ENCODE data around the gene PPP1R16B.
"Not testable (repeated sequence)": the region's sequence is repeated elsewhere in the genome, so short reads cannot be mapped to it uniquely, and the experiment has no call there.

PPP1R16B gene

GRCh38 chr20:38957915-38958485 lies 152.5 kb downstream of the PPP1R16B start:
- no peak overlapping the region for H3K27ac Mint-ChIP-seq
- no peaks in the 10 kb centered on the region for H3K27me3 Mint-ChIP-seq
- H3K9me3 Mint-ChIP-seq, result no peaks in the 10 kb centered on the region
- DNase-seq, result no peak
- peaks cover 15% of the 10 kb centered on the region for H3K36me3 Mint-ChIP-seq (ENCODE audit: low read depth)
- peaks cover 14% of the 10 kb centered on the region for H3K4me1 Mint-ChIP-seq (ENCODE audit: low read depth)
- no peak overlapping the region for H3K4me3 Mint-ChIP-seq

- H3K27ac Mint-ChIP-seq, H3K27me3 Mint-ChIP-seq, DNase-seq, H3K9me3 Mint-ChIP-seq, H3K4me3 Mint-ChIP-seq: not testable (repeated sequence)
- Mint-ChIP-seq H3K36me3 (ENCODE audit: low read depth) (peaks cover 29% of the 10 kb centered on the region), H3K4me1 (ENCODE audit: low read depth) (peaks cover 33% of the 10 kb centered on the region)
Measured at GRCh38 chr20:38960187-38960687, 154.7 kb downstream of the PPP1R16B start.

- no peaks in the 10 kb centered on the region for H3K27me3 Mint-ChIP-seq
- H3K36me3 Mint-ChIP-seq (ENCODE audit: low read depth), result peaks cover 39% of the 10 kb centered on the region
- no peaks in the 10 kb centered on the region for H3K9me3 Mint-ChIP-seq
- DNase-seq, result no peak
- peaks cover 34% of the 10 kb centered on the region for H3K4me1 Mint-ChIP-seq (ENCODE audit: low read depth)
- H3K27ac Mint-ChIP-seq, result peak overlapping the region; percentile 99
- peak overlapping the region; percentile 91 for H3K4me3 Mint-ChIP-seq
Measured at GRCh38 chr20:38961530-38962043, 156.1 kb downstream of the PPP1R16B start.

GRCh38 chr20:38962044-38962927 lies 156.8 kb downstream of the PPP1R16B start, which contains the start of gene DHX35:
Gene DHX35, plus strand, starts transcription at chr20:38962344. Its CDS starts 24 bp downstream, at chr20:38962368.
- peak; percentile 99 for DNase-seq
- no peaks in the 10 kb centered on the region for H3K27me3 Mint-ChIP-seq
- H3K4me3 Mint-ChIP-seq, result peak within 1 kb of the TSS; percentile 91
- H3K9me3 Mint-ChIP-seq, result no peaks in the 10 kb centered on the region
- peak within 1 kb of the TSS; percentile 99 for H3K27ac Mint-ChIP-seq
- peaks cover 46% of the 10 kb centered on the region for H3K36me3 Mint-ChIP-seq (ENCODE audit: low read depth)
- peaks cover 34% of the 10 kb centered on the region for H3K4me1 Mint-ChIP-seq (ENCODE audit: low read depth)

- peaks cover 34% of the 10 kb centered on the region for H3K4me1 Mint-ChIP-seq (ENCODE audit: low read depth)
- H3K9me3 Mint-ChIP-seq, result no peaks in the 10 kb centered on the region
- H3K27ac Mint-ChIP-seq, result peak overlapping the region; percentile 99
- no peak for DNase-seq
- peak overlapping the region; percentile 91 for H3K4me3 Mint-ChIP-seq
- peaks cover 52% of the 10 kb centered on the region for H3K36me3 Mint-ChIP-seq (ENCODE audit: low read depth)
- no peaks in the 10 kb centered on the region for H3K27me3 Mint-ChIP-seq
Measured at GRCh38 chr20:38962928-38963401, 157.5 kb downstream of the PPP1R16B start.

- Mint-ChIP-seq H3K4me1 (ENCODE audit: low read depth) (peaks cover 34% of the 10 kb centered on the region), H3K36me3 (ENCODE audit: low read depth) (peaks cover 58% of the 10 kb centered on the region), H3K9me3 (no peaks in the 10 kb centered on the region), H3K27ac (no peak overlapping the region), H3K4me3 (peak overlapping the region; percentile 91), H3K27me3 (no peaks in the 10 kb centered on the region)
- DNase-seq, result no peak
Measured at GRCh38 chr20:38963745-38964144, 158.2 kb downstream of the PPP1R16B start.

GRCh38 chr20:38965264-38965663 lies 159.8 kb downstream of the PPP1R16B start:
- no peaks in the 10 kb centered on the region for H3K9me3 Mint-ChIP-seq
- peaks cover 73% of the 10 kb centered on the region for H3K36me3 Mint-ChIP-seq (ENCODE audit: low read depth)
- no peaks in the 10 kb centered on the region for H3K27me3 Mint-ChIP-seq
- no peak overlapping the region for H3K4me3 Mint-ChIP-seq
- DNase-seq, result no peak
- peaks cover 34% of the 10 kb centered on the region for H3K4me1 Mint-ChIP-seq (ENCODE audit: low read depth)
- peak overlapping the region; percentile 24 for H3K27ac Mint-ChIP-seq

GRCh38 chr20:38968090-38968489 lies 162.6 kb downstream of the PPP1R16B start:
- no peak for DNase-seq
- peaks cover 84% of the 10 kb centered on the region for H3K36me3 Mint-ChIP-seq (ENCODE audit: low read depth)

GRCh38 chr20:38969708-38970107 lies 164.2 kb downstream of the PPP1R16B start:
- Mint-ChIP-seq H3K36me3 (ENCODE audit: low read depth) (peaks cover 91% of the 10 kb centered on the region), H3K27me3 (no peaks in the 10 kb centered on the region), H3K9me3 (no peaks in the 10 kb centered on the region), H3K4me1 (ENCODE audit: low read depth) (peaks cover 19% of the 10 kb centered on the region), H3K27ac (no peak overlapping the region), H3K4me3 (no peak overlapping the region)
- no peak for DNase-seq

More at GRCh38 chr20:38968090-38968489, 162.6 kb downstream of the PPP1R16B start:
- Mint-ChIP-seq H3K4me3 (no peak overlapping the region), H3K27ac (no peak overlapping the region), H3K27me3 (no peaks in the 10 kb centered on the region), H3K9me3 (no peaks in the 10 kb centered on the region), H3K4me1 (ENCODE audit: low read depth) (peaks cover 24% of the 10 kb centered on the region)

GRCh38 chr20:38970302-38970701 lies 164.8 kb downstream of the PPP1R16B start:
- no peak for DNase-seq
- no peak overlapping the region for H3K4me3 Mint-ChIP-seq
- no peaks in the 10 kb centered on the region for H3K9me3 Mint-ChIP-seq
- peaks cover 19% of the 10 kb centered on the region for H3K4me1 Mint-ChIP-seq (ENCODE audit: low read depth)
- peaks cover 90% of the 10 kb centered on the region for H3K36me3 Mint-ChIP-seq (ENCODE audit: low read depth)
- no peaks in the 10 kb centered on the region for H3K27me3 Mint-ChIP-seq
- H3K27ac Mint-ChIP-seq, result no peak overlapping the region

Measured in activated T-cell treated with anti-CD3 and anti-CD28 coated beads, Interleukin-2, amount 50 U/mL, for 24 hours (primary cell).